HepG2 (cell line): ENCODE data around the gene WFDC1. TPM values are rescaled to one million over a fixed set of nuclear protein-coding genes. Genes with fewer than 3 reads are reported as not detected.

ENCODE experiments used
- BCL6 ChIP-seq: IDR thresholded peaks from 2 replicates; pipeline ENCODE4 v1.6.1; 2016; ENCODE audit warnings: missing genetic modification reagents, missing compliant biosample characterization
- CTCF ChIP-seq: sonication (generic); formaldehyde crosslinking; IDR thresholded peaks from 2 replicates; pipeline ENCODE4 v1.5.0; 2020; ENCODE audit warnings: mild to moderate bottlenecking, missing genetic modification reagents, moderate library complexity
- ERF ChIP-seq: IDR thresholded peaks from 2 replicates; pipeline ENCODE4 v1.6.1; 2018; ENCODE audit warnings: missing biosample characterization, missing genetic modification reagents
- GRHL1 ChIP-seq: sonication (generic); formaldehyde crosslinking; conservative IDR thresholded peaks from 2 replicates; pipeline ENCODE4 v1.8.0; 2022; ENCODE audit warnings: missing genetic modification reagents
- HMG20B ChIP-seq: conservative IDR thresholded peaks from 2 replicates; pipeline ENCODE4 v1.6.1; 2016; ENCODE audit warnings: missing genetic modification reagents, missing compliant biosample characterization
- KMT2A ChIP-seq: sonication (generic); formaldehyde crosslinking; IDR thresholded peaks from 2 replicates; pipeline ENCODE4 v1.4.0; 2020; ENCODE audit warnings: missing genetic modification reagents
- MTF1 ChIP-seq: sonication (generic); formaldehyde crosslinking; IDR thresholded peaks from 2 replicates; pipeline ENCODE4 v1.5.0; 2020; ENCODE audit warnings: missing genetic modification reagents
- NFAT5 ChIP-seq: sonication (generic); formaldehyde crosslinking; IDR thresholded peaks from 2 replicates; pipeline ENCODE4 v1.4.0; 2020; ENCODE audit warnings: missing genetic modification reagents
- NFRKB ChIP-seq: fragments of 450-650 bp; IDR thresholded peaks from 2 replicates; pipeline ENCODE4 v1.6.1; 2017
- NRL ChIP-seq: sonication (generic); formaldehyde crosslinking; IDR thresholded peaks from 2 replicates; pipeline ENCODE4 v1.5.0; 2020; ENCODE audit warnings: missing genetic modification reagents, mild to moderate bottlenecking, moderate library complexity, borderline replicate concordance
- PHF5A ChIP-seq: IDR thresholded peaks from one replicate; pipeline ENCODE4 v1.6.1; 2018; ENCODE audit warnings: low read depth, missing genetic modification reagents; ENCODE audit not compliant: unreplicated experiment
- ZBTB21 ChIP-seq: sonication (generic); formaldehyde crosslinking; IDR thresholded peaks from 2 replicates; pipeline ENCODE4 v1.4.0; 2020; ENCODE audit warnings: missing genetic modification reagents
- ZBTB46 ChIP-seq: sonication (generic); formaldehyde crosslinking; IDR thresholded peaks from 2 replicates; pipeline ENCODE4 v1.4.0; 2020; ENCODE audit warnings: mild to moderate bottlenecking, missing genetic modification reagents, borderline replicate concordance
- ZNF10 ChIP-seq: sonication (generic); formaldehyde crosslinking; IDR thresholded peaks from 2 replicates; pipeline ENCODE4 v1.4.0; 2020; ENCODE audit warnings: mild to moderate bottlenecking, low read depth, missing genetic modification reagents, borderline replicate concordance
- ZNF414 ChIP-seq: sonication (generic); formaldehyde crosslinking; IDR thresholded peaks from 2 replicates; pipeline ENCODE4 v1.5.0; 2020; ENCODE audit warnings: missing genetic modification reagents
- ZNF619 ChIP-seq: sonication (generic); formaldehyde crosslinking; IDR thresholded peaks from 2 replicates; pipeline ENCODE4 v1.4.0; 2020; ENCODE audit warnings: mild to moderate bottlenecking, missing genetic modification reagents
- ZNF740 ChIP-seq: sonication (generic); formaldehyde crosslinking; IDR thresholded peaks from 2 replicates; pipeline ENCODE4 v1.4.0; 2020; ENCODE audit warnings: missing genetic modification reagents
- ZNF749 ChIP-seq: sonication (generic); formaldehyde crosslinking; IDR thresholded peaks from 2 replicates; pipeline ENCODE4 v1.8.0; 2022; ENCODE audit warnings: mild to moderate bottlenecking, missing genetic modification reagents, moderate library complexity, borderline replicate concordance
- ZNF841 ChIP-seq: sonication (generic); formaldehyde crosslinking; IDR thresholded peaks from 2 replicates; pipeline ENCODE4 v1.8.1; 2023; ENCODE audit warnings: missing genetic modification reagents, borderline replicate concordance
- polyA plus RNA-seq, 8 experiments: library from polyadenylated mRNA; depleted of rRNA in 3 of 8; stranded (reverse) in 7 of 8; unstranded in 1 of 8; fragments of >200 nt; fragmentation: Illumina TruSeq in 4 of 8; extraction: Trizol in 4 of 8; gene quantifications; 2 replicates each; pipeline versions ENCODE4 v1.2.1 to v1.2.3, GENCODE V29; 2011 to 2016; ENCODE audit warnings: low read depth in 4 of 8, missing spikeins in 1 of 8, mixed read lengths in 1 of 8; ENCODE audit not compliant: insufficient read depth in 1 of 8
- total RNA-seq, 5 experiments: library from RNA; depleted of rRNA; stranded (reverse); fragments of >200 nt; fragmentation: Illumina TruSeq; extraction: Trizol; gene quantifications; 2 replicates each; pipeline ENCODE4 v1.2.3, GENCODE V29; 2016; ENCODE audit warnings: low read depth in 1 of 5

Gene WFDC1
- total and polyA plus RNA-seq, 2 of the 13 experiments (the other 11 are each of a cell fraction or from before 2014, with no cell fraction given), result not detected

GRCh38 chr16:84356591-84357116 lies 62.0 kb downstream of the WFDC1 start (continued):
- TF ChIP-seq NFAT5 (CRISPR knock-in tag) (no peak), MTF1 (no peak), GRHL1 (CRISPR knock-in tag) (no peak), ZNF740 (CRISPR knock-in tag) (no peak), ZNF619 (CRISPR knock-in tag) (no peak), KMT2A (CRISPR knock-in tag) (no peak), NRL (CRISPR knock-in tag) (no peak), ZBTB46 (CRISPR knock-in tag) (no peak), PHF5A (CRISPR knock-in tag) (no peak), BCL6 (CRISPR knock-in tag) (peak; percentile 9; the same call in 1 of the 2 replicates), ZNF10 (CRISPR knock-in tag) (no peak), ERF (CRISPR knock-in tag) (no peak), HMG20B (CRISPR knock-in tag) (0 out of 2 replicates have a peak, but pooled peaks have one; percentile 56), CTCF (CRISPR knock-in tag) (no peak), ZBTB21 (CRISPR knock-in tag) (no peak), NFRKB (no peak), ZNF749 (CRISPR knock-in tag) (no peak), ZNF414 (no peak), ZNF841 (CRISPR knock-in tag) (no peak)
